ENCODE measurements around the gene POLR2J. TPM values are rescaled to one million over a fixed set of nuclear protein-coding genes. Genes with fewer than 3 reads are reported as not detected.

The POLR2J gene
- total RNA-seq, 2 donors from 2014 or later: 23.2 to 46.4 TPM

DNA sequence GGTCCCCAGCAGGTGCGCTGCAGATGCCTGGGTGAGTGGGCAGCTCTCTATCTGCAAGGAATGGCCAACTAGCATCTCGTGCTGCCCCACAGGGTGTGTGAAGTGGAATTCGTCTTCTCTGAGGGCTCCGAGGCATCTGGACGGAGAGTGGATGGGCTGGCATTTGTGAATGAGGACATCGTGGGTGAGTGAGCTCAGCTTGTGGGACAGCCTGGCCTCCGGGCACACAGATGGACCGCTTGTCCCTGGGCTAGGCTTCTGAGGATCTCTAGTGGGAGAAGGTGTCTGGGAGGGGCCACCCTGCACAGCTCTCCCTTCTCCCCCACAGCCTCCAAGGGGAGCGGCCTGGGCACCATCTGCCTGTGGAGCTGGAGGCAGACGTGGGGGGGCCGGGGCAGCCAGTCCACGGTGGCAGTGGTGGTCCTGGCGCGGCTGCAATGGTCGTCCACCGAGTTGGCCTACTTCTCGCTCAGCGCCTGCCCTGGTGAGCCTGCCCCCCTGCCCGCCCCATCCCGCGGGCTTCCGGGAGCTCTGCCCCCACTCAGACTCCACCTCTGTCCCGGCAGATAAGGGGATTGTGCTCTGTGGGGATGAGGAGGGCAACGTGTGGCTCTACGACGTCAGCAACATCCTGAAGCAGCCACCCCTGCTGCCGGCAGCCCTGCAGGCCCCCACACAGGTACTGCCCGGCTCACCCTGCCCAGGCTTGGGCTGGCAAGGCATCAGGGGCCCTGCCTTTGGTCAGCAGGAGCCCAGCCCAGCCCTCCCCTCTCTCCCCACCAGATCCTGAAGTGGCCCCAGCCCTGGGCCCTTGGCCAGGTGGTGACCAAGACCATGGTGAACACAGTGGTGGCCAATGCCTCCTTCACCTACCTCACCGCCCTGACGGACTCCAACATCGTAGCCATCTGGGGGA lies 6.3 kb downstream of the POLR2J start:
- no peaks in the 10 kb centered on the region for H3K27me3 ChIP-seq (replicated peaks; ENCODE audit: insufficient read depth)
- H3K36me3 ChIP-seq: no peaks in the 10 kb centered on the region
- no peak overlapping the region for H3K4me3 ChIP-seq
- no peak for DNase-seq (ENCODE audit: low spot score)
- H3K9me3 ChIP-seq: no peaks in the 10 kb centered on the region
- WGBS: 65% methylated on average over 30 of the region's 31 CpGs
- H3K27ac ChIP-seq: no peak overlapping the region
- intact Hi-C loops (cut with DNase I): no loop called here
- TF ChIP-seq, protein P1, sequence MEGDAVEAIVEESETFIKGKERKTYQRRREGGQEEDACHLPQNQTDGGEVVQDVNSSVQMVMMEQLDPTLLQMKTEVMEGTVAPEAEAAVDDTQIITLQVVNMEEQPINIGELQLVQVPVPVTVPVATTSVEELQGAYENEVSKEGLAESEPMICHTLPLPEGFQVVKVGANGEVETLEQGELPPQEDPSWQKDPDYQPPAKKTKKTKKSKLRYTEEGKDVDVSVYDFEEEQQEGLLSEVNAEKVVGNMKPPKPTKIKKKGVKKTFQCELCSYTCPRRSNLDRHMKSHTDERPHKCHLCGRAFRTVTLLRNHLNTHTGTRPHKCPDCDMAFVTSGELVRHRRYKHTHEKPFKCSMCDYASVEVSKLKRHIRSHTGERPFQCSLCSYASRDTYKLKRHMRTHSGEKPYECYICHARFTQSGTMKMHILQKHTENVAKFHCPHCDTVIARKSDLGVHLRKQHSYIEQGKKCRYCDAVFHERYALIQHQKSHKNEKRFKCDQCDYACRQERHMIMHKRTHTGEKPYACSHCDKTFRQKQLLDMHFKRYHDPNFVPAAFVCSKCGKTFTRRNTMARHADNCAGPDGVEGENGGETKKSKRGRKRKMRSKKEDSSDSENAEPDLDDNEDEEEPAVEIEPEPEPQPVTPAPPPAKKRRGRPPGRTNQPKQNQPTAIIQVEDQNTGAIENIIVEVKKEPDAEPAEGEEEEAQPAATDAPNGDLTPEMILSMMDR (IDR thresholded peaks at IDR 0.05): no peak
- TF ChIP-seq POLR2A (IDR thresholded peaks at IDR 0.05): no peak
- no peak for TF ChIP-seq POLR2AphosphoS5 (IDR thresholded peaks at IDR 0.05)
- H3K4me1 ChIP-seq (replicated peaks): no peaks in the 10 kb centered on the region

- H3K27me3 ChIP-seq (replicated peaks; ENCODE audit: insufficient read depth): no peaks in the 10 kb centered on the region
- no peak for DNase-seq (ENCODE audit: low spot score)
- no peaks in the 10 kb centered on the region for H3K36me3 ChIP-seq
- no peaks in the 10 kb centered on the region for H3K9me3 ChIP-seq
- H3K4me3 ChIP-seq: no peak overlapping the region
- WGBS: 78% methylated on average over 6 of the region's 6 CpGs
- H3K27ac ChIP-seq: no peak overlapping the region
- TF ChIP-seq, protein P1 (IDR thresholded peaks at IDR 0.05): no peak
- TF ChIP-seq POLR2A (IDR thresholded peaks at IDR 0.05) (no peak), POLR2AphosphoS5 (IDR thresholded peaks at IDR 0.05) (no peak)
- no peaks in the 10 kb centered on the region for H3K4me1 ChIP-seq (replicated peaks)
- intact Hi-C loops (cut with DNase I): no loop called here
Measured at GRCh38 chr7:102471791-102472125, 7.0 kb downstream of the POLR2J start.

DNA sequence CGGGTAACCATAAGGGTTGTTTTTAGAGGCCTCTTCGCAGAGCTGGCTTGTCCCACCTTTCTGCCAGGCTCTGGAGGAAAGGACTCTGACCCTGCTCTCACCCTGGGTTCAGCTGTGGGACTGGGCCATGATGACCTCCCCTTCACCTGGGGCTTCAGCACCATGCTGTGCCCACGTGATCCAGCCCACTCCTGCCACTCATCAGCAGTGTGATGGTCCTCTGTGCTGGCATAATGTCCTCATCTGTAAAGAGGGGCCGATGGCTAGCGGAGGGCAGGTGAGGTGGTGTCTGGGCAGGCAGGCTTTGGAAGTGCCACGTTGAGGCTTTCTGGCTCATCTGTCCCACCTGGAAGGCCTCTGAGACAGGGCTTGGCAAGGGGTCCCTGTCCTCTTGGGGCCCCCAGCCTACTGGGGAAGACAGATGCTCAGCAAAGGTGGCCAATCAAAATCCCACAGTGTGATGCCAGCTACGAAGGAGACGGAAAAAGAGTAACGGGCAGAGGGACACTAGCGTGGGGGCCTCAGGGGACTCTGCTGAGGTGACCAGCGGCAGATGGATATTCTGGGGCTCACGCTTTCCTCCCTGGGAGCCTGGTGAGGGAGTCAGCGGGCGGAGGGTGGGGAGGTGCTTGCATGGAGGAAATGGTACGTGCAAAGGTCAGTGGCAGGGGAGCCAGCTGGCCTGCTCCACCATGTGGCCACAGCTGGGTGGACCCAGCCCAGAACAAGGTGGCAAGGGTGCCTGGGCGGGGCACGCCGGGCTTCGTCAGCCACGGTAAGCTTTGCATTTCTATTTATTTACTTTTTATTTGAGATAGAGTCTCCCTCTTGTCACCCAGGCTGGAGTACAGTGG lies 8.5 kb downstream of the POLR2J start:
- no peak overlapping the region for H3K4me3 ChIP-seq
- no peak overlapping the region for H3K27ac ChIP-seq
- H3K9me3 ChIP-seq: no peaks in the 10 kb centered on the region
- no peaks in the 10 kb centered on the region for H3K36me3 ChIP-seq
- peaks cover 5% of the 10 kb centered on the region for H3K4me1 ChIP-seq (replicated peaks)
- intact Hi-C loops (cut with DNase I): no loop called here
- TF ChIP-seq POLR2A (IDR thresholded peaks at IDR 0.05) (no peak), POLR2AphosphoS5 (IDR thresholded peaks at IDR 0.05) (no peak)
- TF ChIP-seq, protein P1 (IDR thresholded peaks at IDR 0.05): no peak
- no peaks in the 10 kb centered on the region for H3K27me3 ChIP-seq (replicated peaks; ENCODE audit: insufficient read depth)
- 84% methylated on average over 20 of the region's 20 CpGs for WGBS
- DNase-seq (ENCODE audit: low spot score): no peak

GRCh38 chr7:102469351-102469971 lies 9.3 kb downstream of the POLR2J start:
- Histone ChIP-seq H3K4me1 (replicated peaks) (peaks cover 5% of the 10 kb centered on the region), H3K36me3 (no peaks in the 10 kb centered on the region), H3K27me3 (replicated peaks; ENCODE audit: insufficient read depth) (no peaks in the 10 kb centered on the region), H3K9me3 (no peaks in the 10 kb centered on the region), H3K27ac (no peak overlapping the region), H3K4me3 (no peak overlapping the region)
- 93% methylated on average over 24 of the region's 24 CpGs for WGBS
- intact Hi-C loops (cut with DNase I): no loop called here
- TF ChIP-seq POLR2AphosphoS5 (IDR thresholded peaks at IDR 0.05) (no peak), POLR2A (IDR thresholded peaks at IDR 0.05) (no peak)
- TF ChIP-seq, protein P1 (IDR thresholded peaks at IDR 0.05): no peak
- DNase-seq (ENCODE audit: low spot score): no peak

Data from prostate gland (tissue), 2 donors.